HepG2 (cell line): Measurements from ENCODE around the gene SH2D5. TPM values are rescaled to one million over a fixed set of nuclear protein-coding genes. Genes with fewer than 3 reads are reported as not detected.

Experiments
- ATAC-seq: fragments of 200-7000 bp; cut with Tn5 transposase; 3 replicates; pipeline ENCODE4 v1.9.1; 2020; ENCODE audit warnings: mild to moderate bottlenecking, moderate library complexity
- BruUV-seq: library from RNA; stranded (reverse); fragments of 400-500 nt; replicated peaks from 2 replicates; lab custom pipeline; 2021; lab: Mats Ljungman, UMichigan
- CTCF ChIA-PET: fragments of 300-600 bp; formaldehyde crosslinking; extraction: SDS; loops from one replicate; lab custom pipeline; 2021; ENCODE audit warnings: low total read pairs, inconsistent platforms, low intra/inter-chr PET ratio; lab: Yijun Ruan, JAX
- POLR2A ChIA-PET: fragments of 350-600 bp; sonication (Branson Sonifier 250); formaldehyde crosslinking; loops from one replicate; lab custom pipeline; 2020; ENCODE audit warnings: antibody characterized with exemption, inconsistent platforms; lab: Yijun Ruan, JAX
- DNase-seq: peaks from one replicate; pipeline ENCODE4 v3.0.0-alpha.2; 2015; ENCODE audit warnings: low spot score
- FAIRE-seq: peaks from 3 replicates; lab custom pipeline; 2011; peaks lifted over from hg19 to GRCh38; lab: Jason Lieb, UNC
- H2AFZ ChIP-seq: one replicate; pipeline ENCODE4 v1.6.1; 2011; ENCODE audit warnings: low read length, inconsistent platforms
- H3K27ac ChIP-seq: fragments of 300-600 bp; 3 replicates; pipeline ENCODE4 v1.8.0; 2011; ENCODE audit warnings: mixed run types, mild to moderate bottlenecking, mixed read lengths, low read length, inconsistent platforms; ENCODE audit not compliant: insufficient read depth; ENCODE audit errors: extremely low read length
- H3K27me3 ChIP-seq, 2 experiments: fragments of 200-600 bp in 1 of 2; 2 replicates in 1 of 2; 3 replicates in 1 of 2; pipeline versions ENCODE4 v1.6.0 to v1.8.0; 2011; ENCODE audit warnings: low read length in 2 of 2, mild to moderate bottlenecking in 2 of 2, moderate library complexity in 2 of 2, inconsistent platforms in 1 of 2; ENCODE audit not compliant: insufficient read depth in 2 of 2, control insufficient read depth in 1 of 2
- H3K36me3 ChIP-seq, 2 experiments: fragments of 200-600 bp in 1 of 2; replicated peaks in 1 of 2; 2 replicates in 1 of 2; 3 replicates in 1 of 2; pipeline versions ENCODE4 v1.5.1 to v1.8.0; 2011; ENCODE audit warnings: low read length in 2 of 2, inconsistent platforms in 1 of 2; ENCODE audit not compliant: insufficient read depth in 2 of 2, control insufficient read depth in 1 of 2
- H3K4me1 ChIP-seq: 2 replicates; pipeline ENCODE4 v1.5.1; 2012; ENCODE audit warnings: low read length, inconsistent platforms; ENCODE audit not compliant: insufficient read depth
- H3K4me2 ChIP-seq: 2 replicates; pipeline ENCODE4 v1.6.0; 2011; ENCODE audit warnings: low read depth, low read length, inconsistent platforms
- H3K4me3 ChIP-seq, 3 experiments: fragments of 200-600 bp in 1 of 3; sonication (generic), shearing (Covaris generic) in 1 of 3; replicated peaks in 1 of 3; 2 replicates each; pipeline ENCODE4 v1.5.1; 2011 to 2016; ENCODE audit warnings: low read length in 3 of 3, inconsistent platforms in 2 of 3, low read depth in 2 of 3, mild to moderate bottlenecking in 2 of 3, control low read depth in 1 of 3, mixed read lengths in 1 of 3; ENCODE audit not compliant: insufficient read depth in 1 of 3
- H3K79me2 ChIP-seq: one replicate; pipeline ENCODE4 v1.6.1; 2011; ENCODE audit warnings: low read length, inconsistent platforms; ENCODE audit not compliant: insufficient read depth
- H3K9ac ChIP-seq: 2 replicates; pipeline ENCODE4 v1.6.0; 2011; ENCODE audit warnings: mild to moderate bottlenecking, low read depth, low read length, inconsistent platforms; ENCODE audit not compliant: insufficient read depth
- H3K9me3 ChIP-seq: 2 replicates; pipeline ENCODE4 v1.5.1; 2012; ENCODE audit warnings: mild to moderate bottlenecking, low read length
- H4K20me1 ChIP-seq: 2 replicates; pipeline ENCODE4 v1.6.0; 2011; ENCODE audit warnings: inconsistent platforms, mild to moderate bottlenecking, low read length, moderate library complexity; ENCODE audit not compliant: insufficient read depth
- EZH2 ChIP-seq: conservative IDR thresholded peaks from 2 replicates; pipeline ENCODE4 v1.6.1; 2012; ENCODE audit warnings: mild to moderate bottlenecking, low read depth, low read length, moderate library complexity
- HNF4G ChIP-seq, 2 experiments: sonication (generic) in 1 of 2; formaldehyde crosslinking in 1 of 2; IDR thresholded peaks; 2 replicates each; pipeline versions ENCODE4 v1.4.0 to v1.6.1; 2011 to 2020; ENCODE audit warnings: borderline replicate concordance in 2 of 2, low read depth in 2 of 2, mild to moderate bottlenecking in 2 of 2, low read length in 1 of 2, missing genetic modification reagents in 1 of 2, moderate library complexity in 1 of 2
- HOXA5 ChIP-seq: sonication (generic); formaldehyde crosslinking; IDR thresholded peaks from 2 replicates; pipeline ENCODE4 v1.4.0; 2020; ENCODE audit warnings: missing genetic modification reagents
- ZNF33A ChIP-seq: sonication (generic); formaldehyde crosslinking; IDR thresholded peaks from 2 replicates; pipeline ENCODE4 v1.5.1; 2020; ENCODE audit warnings: missing genetic modification reagents, mild to moderate bottlenecking, moderate library complexity, borderline replicate concordance
- ZNF557 ChIP-seq: sonication (generic); formaldehyde crosslinking; IDR thresholded peaks from 2 replicates; pipeline ENCODE4 v1.4.0; 2020; ENCODE audit warnings: missing genetic modification reagents
- ZNF605 ChIP-seq: sonication (generic); formaldehyde crosslinking; IDR thresholded peaks from 2 replicates; pipeline ENCODE4 v1.8.0; 2022; ENCODE audit warnings: mild to moderate bottlenecking, missing genetic modification reagents
- WGBS: methylation state at CpG from one replicate; pipeline ENCODE4 v1.1.6; 2017; ENCODE audit warnings: low lambda C conversion rate; 5-methylcytosine and 5-hydroxymethylcytosine counted together
- in situ Hi-C: cut with HindIII; loops from 2 replicates; pipeline ENCODE4 v1.10.0; 2017; ENCODE audit warnings: low pct_unique_long_range_greater_than_20kb; ENCODE audit not compliant: extremely low pct_ligation_motif_present
- intact Hi-C: fragments of 100-400 bp; cut with micrococcal nuclease; formaldehyde crosslinking; loops from one replicate; pipeline ENCODE4 v1.10.0; 2022; ENCODE audit not compliant: unreplicated experiment
- polyA plus RNA-seq, 8 experiments: library from polyadenylated mRNA; depleted of rRNA in 3 of 8; stranded (reverse) in 7 of 8; unstranded in 1 of 8; fragments of >200 nt; fragmentation: Illumina TruSeq in 4 of 8; extraction: Trizol in 4 of 8; gene quantifications; 2 replicates each; pipeline versions ENCODE4 v1.2.1 to v1.2.3, GENCODE V29; 2011 to 2016; ENCODE audit warnings: low read depth in 4 of 8, missing spikeins in 1 of 8, mixed read lengths in 1 of 8; ENCODE audit not compliant: insufficient read depth in 1 of 8
- total RNA-seq, 5 experiments: library from RNA; depleted of rRNA; stranded (reverse); fragments of >200 nt; fragmentation: Illumina TruSeq; extraction: Trizol; gene quantifications; 2 replicates each; pipeline ENCODE4 v1.2.3, GENCODE V29; 2016; ENCODE audit warnings: low read depth in 1 of 5
- TF ChIP-seq, protein P1 (sequence below): fragments of 450-650 bp; IDR thresholded peaks from 2 replicates; pipeline ENCODE4 v1.6.1; 2017
- TF ChIP-seq, protein P2 (sequence below): sonication (generic); formaldehyde crosslinking; IDR thresholded peaks from 2 replicates; pipeline ENCODE4 v1.5.0; 2020; ENCODE audit warnings: missing genetic modification reagents
- TF ChIP-seq, protein P3 (sequence below): sonication (generic); formaldehyde crosslinking; IDR thresholded peaks from 2 replicates; pipeline ENCODE4 v1.5.0; 2020; ENCODE audit warnings: missing genetic modification reagents
- TF ChIP-seq, protein P4 (sequence below): sonication (generic); formaldehyde crosslinking; IDR thresholded peaks from 2 replicates; pipeline ENCODE4 v1.8.1; 2023; ENCODE audit warnings: mild to moderate bottlenecking, missing genetic modification reagents, borderline replicate concordance

Gene SH2D5
- total and polyA plus RNA-seq, 2 of the 13 experiments (the other 11 are each of a cell fraction or from before 2014, with no cell fraction given) = 1.2 to 3.4 TPM

DNA sequence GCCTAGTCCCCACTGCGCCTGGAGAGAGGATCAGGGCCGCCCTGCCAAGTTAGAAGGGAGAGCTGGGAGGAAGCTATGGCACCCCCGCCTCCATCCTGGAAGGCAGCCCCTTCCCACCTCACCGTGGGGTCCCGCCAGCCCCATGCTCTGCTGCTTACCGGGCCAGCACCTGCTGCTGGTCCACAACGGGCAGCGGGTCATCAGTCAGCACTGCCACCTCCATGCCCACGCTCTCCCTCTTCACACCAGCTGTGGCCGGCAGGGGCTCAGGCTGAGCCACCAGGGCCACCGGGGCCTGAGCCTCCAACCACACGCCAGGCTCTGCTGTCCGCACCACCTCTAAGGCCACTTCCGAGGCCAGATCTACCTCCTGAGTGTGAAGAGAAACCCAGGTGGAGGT is 47.9 kb downstream of the SH2D5 start:
- ATAC-seq (no peak), FAIRE-seq (no peak), DNase-seq (no peak)
- H3K4me1 ChIP-seq = peaks cover 46% of the 10 kb centered on the region
- POLR2A ChIA-PET = interaction anchor here (1.1 kb wide), 1 partner anchor 18 kb away, joined by 3 read pairs; no protein-coding TSS in a partner anchor
- no TSS peak for BruUV-seq
- no peak overlapping the region for H2AFZ ChIP-seq
- no peaks in the 10 kb centered on the region for H3K79me2 ChIP-seq
- no peaks in the 10 kb centered on the region for H4K20me1 ChIP-seq
- peaks cover 2 to 57% of the 10 kb centered on the region in 2 experiments; a peak in 4 of 5 replicates for H3K27me3 ChIP-seq
- H3K9ac ChIP-seq = no peak overlapping the region
- CTCF ChIA-PET = no interaction called here
- 52% methylated on average over 3 of the region's 14 CpGs for WGBS
- no peak overlapping the region; a peak in 1 of 6 replicates for H3K4me3 ChIP-seq
- in situ Hi-C loops = no loop called here
- no peaks in the 10 kb centered on the region for H3K36me3 ChIP-seq
- H3K27ac ChIP-seq = no peak overlapping the region
- intact Hi-C loops = no loop called here
- H3K4me2 ChIP-seq = peak overlapping the region; percentile 54; the same call in 1 of the 2 replicates
- no peaks in the 10 kb centered on the region for H3K9me3 ChIP-seq
- TF ChIP-seq, protein P1, sequence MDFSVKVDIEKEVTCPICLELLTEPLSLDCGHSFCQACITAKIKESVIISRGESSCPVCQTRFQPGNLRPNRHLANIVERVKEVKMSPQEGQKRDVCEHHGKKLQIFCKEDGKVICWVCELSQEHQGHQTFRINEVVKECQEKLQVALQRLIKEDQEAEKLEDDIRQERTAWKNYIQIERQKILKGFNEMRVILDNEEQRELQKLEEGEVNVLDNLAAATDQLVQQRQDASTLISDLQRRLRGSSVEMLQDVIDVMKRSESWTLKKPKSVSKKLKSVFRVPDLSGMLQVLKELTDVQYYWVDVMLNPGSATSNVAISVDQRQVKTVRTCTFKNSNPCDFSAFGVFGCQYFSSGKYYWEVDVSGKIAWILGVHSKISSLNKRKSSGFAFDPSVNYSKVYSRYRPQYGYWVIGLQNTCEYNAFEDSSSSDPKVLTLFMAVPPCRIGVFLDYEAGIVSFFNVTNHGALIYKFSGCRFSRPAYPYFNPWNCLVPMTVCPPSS = no peak
- TF ChIP-seq HNF4G (IDR thresholded peaks at IDR 0.05; ENCODE audit: borderline replicate concordance, low read depth, low read length) (no peak), HNF4G (CRISPR knock-in tag; IDR thresholded peaks at IDR 0.05; ENCODE audit: borderline replicate concordance, low read depth) (no peak), ZNF557 (no peak), ZNF605 (CRISPR knock-in tag) (no peak), EZH2 (no peak), HOXA5 (CRISPR knock-in tag) (no peak), ZNF33A (CRISPR knock-in tag) (no peak)
- TF ChIP-seq, protein P2, sequence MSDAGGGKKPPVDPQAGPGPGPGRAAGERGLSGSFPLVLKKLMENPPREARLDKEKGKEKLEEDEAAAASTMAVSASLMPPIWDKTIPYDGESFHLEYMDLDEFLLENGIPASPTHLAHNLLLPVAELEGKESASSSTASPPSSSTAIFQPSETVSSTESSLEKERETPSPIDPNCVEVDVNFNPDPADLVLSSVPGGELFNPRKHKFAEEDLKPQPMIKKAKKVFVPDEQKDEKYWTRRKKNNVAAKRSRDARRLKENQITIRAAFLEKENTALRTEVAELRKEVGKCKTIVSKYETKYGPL (CRISPR knock-in tag) = no peak
- TF ChIP-seq, protein P3, sequence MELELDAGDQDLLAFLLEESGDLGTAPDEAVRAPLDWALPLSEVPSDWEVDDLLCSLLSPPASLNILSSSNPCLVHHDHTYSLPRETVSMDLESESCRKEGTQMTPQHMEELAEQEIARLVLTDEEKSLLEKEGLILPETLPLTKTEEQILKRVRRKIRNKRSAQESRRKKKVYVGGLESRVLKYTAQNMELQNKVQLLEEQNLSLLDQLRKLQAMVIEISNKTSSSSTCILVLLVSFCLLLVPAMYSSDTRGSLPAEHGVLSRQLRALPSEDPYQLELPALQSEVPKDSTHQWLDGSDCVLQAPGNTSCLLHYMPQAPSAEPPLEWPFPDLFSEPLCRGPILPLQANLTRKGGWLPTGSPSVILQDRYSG (CRISPR knock-in tag) = no peak
- TF ChIP-seq, protein P4, sequence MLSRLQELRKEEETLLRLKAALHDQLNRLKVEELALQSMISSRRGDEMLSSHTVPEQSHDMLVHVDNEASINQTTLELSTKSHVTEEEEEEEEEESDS = no peak
- TF ChIP-seq, all 625 proteins: peak for 0
